NCI-H2196 treated with DMSO at 0.1 percent for 48 hours (cell line): ENCODE results near the gene INSYN2B.

Experiments
- DNase-seq: peaks from one replicate; lab custom pipeline; 2025; ENCODE audit not compliant: unreplicated experiment; lab: John Stamatoyannopoulos, UW

Gene INSYN2B

GRCh38 chr5:169980418-169981053 is at the start of gene INSYN2B:
INSYN2B (minus strand) TSS chr5:169980495; CDS start chr5:169883898, 96,597 bp downstream.
- no peak for DNase-seq

GRCh38 chr5:170028124-170028523 is 47.8 kb upstream of the INSYN2B start:
- DNase-seq, result no peak

GRCh38 chr5:170025853-170026252 is 45.6 kb upstream of the INSYN2B start:
- no peak for DNase-seq

GRCh38 chr5:170021506-170021905 is 41.2 kb upstream of the INSYN2B start:
- DNase-seq, result no peak

GRCh38 chr5:170020423-170020822 is 40.1 kb upstream of the INSYN2B start:
- DNase-seq, result no peak

GRCh38 chr5:170012622-170013021 is 32.3 kb upstream of the INSYN2B start:
- DNase-seq, result no peak

GRCh38 chr5:170011751-170012150 is 31.5 kb upstream of the INSYN2B start:
- no peak for DNase-seq

- DNase-seq, result no peak
Measured at GRCh38 chr5:170010595-170010994, 30.3 kb upstream of the INSYN2B start.

- DNase-seq, result no peak
Measured at GRCh38 chr5:170008376-170008775, 28.1 kb upstream of the INSYN2B start.

GRCh38 chr5:170006021-170006420 is 25.7 kb upstream of the INSYN2B start:
- no peak for DNase-seq

GRCh38 chr5:170000155-170000554 is 19.9 kb upstream of the INSYN2B start:
- DNase-seq, result no peak

- DNase-seq, result no peak
Measured at GRCh38 chr5:169999621-170000020, 19.3 kb upstream of the INSYN2B start.

- no peak for DNase-seq
Measured at GRCh38 chr5:169997798-169998197, 17.5 kb upstream of the INSYN2B start.

GRCh38 chr5:169993485-169993790 is 13.1 kb upstream of the INSYN2B start:
- DNase-seq, result no peak

GRCh38 chr5:169992789-169993484 is 12.6 kb upstream of the INSYN2B start:
- no peak for DNase-seq

- DNase-seq, result no peak
Measured at GRCh38 chr5:169991115-169991869, 11.0 kb upstream of the INSYN2B start.

- no peak for DNase-seq
Measured at GRCh38 chr5:169989365-169989764, 9.1 kb upstream of the INSYN2B start.

GRCh38 chr5:169988947-169989346 is 8.7 kb upstream of the INSYN2B start:
- DNase-seq, result no peak

- no peak for DNase-seq
Measured at GRCh38 chr5:169988206-169988605, 7.9 kb upstream of the INSYN2B start.

GRCh38 chr5:169979871-169980270 is 424 bp downstream of the INSYN2B start:
- DNase-seq, result no peak

GRCh38 chr5:169978714-169979113 is 1.6 kb downstream of the INSYN2B start:
- no peak for DNase-seq

- no peak for DNase-seq
Measured at GRCh38 chr5:169974121-169974770, 6.0 kb downstream of the INSYN2B start.
